GM19395 (cell line): Measurements from ENCODE around the gene IGSF11.
A peak's percentile ranks its signal among the peaks of the same experiment; 100 is the strongest.

Experiments
- ATAC-seq: cut with Tn5 transposase; IDR thresholded peaks from one replicate; pipeline ENCODE4 v1.9.1; 2021; ENCODE audit warnings: mild to moderate bottlenecking, moderate library complexity; ENCODE audit not compliant: unreplicated experiment

IGSF11 gene

DNA sequence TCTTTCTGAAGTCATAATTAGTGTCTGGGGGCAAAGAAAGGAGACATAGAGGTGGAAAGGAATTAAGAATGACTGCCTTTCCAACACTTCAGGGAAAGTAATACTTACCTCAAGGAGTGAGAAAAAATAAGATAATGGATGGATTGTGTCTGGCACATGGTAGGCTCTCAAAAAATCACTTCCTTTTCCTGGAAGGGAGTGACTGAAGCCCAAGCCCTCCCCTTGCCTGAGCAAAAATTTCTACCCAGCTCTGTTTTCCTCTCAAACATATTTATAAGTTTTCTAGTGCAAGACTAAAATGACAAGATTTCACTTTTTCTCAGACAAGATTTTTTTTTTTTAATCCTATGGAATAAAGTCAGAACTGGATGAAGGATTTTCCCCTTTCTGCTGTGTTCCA is 145.0 kb downstream of the IGSF11 start:
- ATAC-seq, result no peak

DNA sequence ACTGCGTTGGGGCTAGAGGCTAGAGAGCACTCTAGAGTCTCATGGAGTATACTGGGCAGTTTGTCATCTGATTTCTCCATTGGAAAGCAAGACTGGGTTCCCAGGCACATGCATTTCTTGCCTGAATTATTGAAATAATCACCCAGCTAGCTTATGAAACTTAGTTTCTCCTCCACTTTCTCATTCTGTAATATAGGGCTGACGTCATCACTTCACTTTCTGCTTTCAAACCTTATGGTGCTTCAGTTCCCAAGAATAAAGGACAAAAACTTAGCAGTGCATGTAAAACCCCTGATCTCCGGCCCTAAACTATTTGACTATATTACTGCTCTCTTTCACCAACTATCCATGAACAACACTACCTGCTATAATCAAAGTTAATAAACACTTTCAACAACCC is 147.9 kb downstream of the IGSF11 start:
- no peak for ATAC-seq

DNA sequence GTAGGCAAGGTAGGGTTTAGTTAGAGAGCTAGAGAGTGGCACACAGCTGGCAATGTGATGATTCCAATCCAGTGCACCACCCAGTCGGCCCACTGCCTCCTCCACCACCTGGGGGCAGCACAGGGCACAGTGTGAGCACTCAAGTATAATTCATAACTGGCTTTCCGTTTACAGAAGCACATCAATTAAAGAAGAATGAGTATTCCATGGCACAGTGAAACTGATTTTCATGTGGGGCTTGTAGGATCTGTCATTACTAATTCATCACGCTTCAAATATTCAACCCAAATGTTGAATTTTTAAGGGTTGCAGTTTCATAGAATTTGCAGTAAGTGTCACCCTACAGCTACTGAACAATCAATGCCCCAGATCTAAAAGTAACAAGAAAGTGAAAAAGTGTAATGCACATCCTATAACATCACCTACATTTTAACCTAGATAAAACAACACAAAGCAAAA is 149.9 kb downstream of the IGSF11 start:
- ATAC-seq, result peak; percentile 76

DNA sequence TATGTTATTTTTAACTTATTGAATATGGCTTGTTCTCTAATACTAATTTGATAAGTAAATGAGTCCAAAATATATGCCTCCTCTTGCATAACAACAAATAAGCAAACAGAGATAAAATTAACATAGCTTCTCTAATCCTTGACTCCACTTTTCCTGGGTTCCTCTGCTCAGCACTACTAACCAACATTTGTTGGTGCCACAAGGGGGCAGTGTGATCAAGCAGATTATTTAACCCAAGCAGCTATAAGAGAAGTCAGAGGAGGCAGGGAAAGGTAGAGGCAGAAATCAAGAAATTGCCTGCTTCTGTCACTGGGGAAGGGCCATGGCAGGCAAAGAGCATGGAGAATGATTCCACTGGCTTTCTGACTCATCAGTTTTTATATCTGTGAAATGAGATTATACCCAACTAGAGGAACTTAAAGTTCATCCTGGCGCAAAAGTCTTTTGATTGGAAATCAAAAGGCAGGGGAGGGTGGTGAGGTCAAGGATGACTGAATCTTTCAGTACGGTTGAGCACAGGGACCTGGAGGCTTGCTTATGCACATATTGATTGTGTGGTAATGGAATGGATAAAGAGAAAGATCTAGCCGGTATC is 152.2 kb downstream of the IGSF11 start:
- ATAC-seq, result peak; percentile 69

DNA sequence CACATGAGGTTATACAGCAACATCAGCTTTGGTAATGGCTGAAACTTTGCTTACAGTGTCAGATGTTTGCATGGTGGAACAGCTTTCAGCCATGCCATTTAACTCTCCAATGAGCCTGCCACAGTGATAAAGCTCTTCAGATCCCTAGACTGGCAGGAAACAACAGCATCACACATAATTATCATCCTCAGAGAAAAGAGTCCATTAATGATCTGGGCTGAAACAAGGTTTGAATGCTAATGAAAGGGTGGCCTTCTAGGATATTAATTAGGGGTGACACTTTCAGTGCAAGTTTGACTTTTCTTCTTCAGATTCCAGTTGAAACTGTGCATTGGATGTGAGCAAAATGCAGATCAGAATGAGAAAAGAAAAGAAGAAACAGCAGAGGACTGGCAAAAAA is 166.6 kb downstream of the IGSF11 start:
- no peak for ATAC-seq

DNA sequence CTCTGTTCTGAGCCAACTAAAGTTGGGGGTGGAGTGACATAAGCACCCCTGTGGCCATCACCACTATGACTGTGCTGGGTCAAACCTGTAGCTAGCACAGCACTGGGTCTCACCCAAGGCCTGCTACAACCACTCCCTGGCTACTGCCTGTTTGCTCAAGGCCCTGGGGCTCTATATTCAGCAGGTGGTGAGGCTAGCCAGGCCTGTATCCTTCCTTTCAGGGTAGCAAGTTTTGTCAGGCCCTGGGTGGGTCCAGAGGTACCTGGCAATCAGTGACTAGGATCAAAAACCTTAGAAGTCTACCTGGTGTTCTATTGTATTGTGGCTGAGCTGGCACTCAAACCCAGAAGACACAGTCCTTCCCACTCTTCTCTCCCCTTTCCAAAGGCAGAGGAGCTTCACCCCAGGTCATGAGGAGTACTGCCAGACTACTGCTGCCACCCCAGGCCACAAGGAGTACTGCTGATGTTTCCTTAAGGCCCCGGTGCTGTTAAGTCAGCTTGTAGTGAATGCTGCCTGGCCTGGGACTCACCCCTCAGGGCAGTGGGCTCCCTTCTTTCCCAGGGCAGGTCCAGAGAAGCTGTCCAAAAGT is 170.8 kb downstream of the IGSF11 start:
- ATAC-seq, result peak; percentile 60

DNA sequence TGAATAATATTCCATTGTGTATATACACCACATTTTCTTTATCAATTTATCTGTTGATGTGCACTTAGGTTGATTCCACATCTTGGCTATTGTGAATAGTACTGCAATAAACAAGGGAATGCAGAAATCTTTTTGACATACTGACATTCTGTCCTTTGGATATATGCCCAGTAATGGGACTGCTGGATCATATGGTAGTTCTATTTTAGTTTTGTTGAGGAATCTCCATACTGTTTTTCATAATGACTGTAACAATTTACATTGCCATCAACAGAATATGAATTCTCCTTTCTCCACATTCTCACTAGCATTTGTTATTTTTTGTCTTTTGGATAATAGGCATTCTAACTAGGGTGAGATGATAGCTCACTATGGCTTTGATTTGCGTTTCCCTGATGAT is 174.7 kb downstream of the IGSF11 start:
- ATAC-seq, result no peak

DNA sequence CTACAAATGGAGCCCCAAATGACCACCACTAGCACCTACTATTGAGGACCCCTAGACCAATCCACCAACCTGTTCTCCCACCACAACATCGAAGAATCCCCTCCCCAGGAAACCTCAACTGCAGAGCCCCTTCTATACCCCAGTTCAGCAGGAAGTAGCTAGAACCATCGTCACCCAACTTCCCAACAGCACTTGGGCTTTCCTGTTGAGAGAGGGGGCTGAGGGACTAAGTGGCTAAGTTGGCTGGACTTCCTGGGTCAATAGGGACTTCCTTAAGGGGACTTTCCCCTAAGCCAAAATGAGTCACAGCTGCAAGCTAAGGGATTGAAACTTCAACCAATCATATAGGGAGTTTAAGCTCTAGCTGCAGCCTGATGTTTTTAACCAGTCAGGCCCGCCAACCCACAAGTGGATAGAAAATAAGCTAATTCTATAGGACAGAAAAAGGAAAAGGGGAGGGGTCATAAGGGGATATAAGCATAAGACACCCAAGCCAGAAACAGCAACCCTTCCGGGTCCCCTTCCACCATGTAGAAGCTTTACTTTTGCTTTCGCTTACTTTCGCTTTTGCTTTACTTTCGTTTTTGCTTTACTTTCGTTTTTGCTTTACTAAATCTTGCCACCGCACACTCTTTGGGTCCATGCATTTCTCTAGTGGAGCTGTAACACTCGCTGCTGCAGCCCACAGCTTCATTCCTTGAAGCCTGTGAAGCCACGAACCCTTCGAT is 183.0 kb downstream of the IGSF11 start:
- peak; percentile 60 for ATAC-seq

DNA sequence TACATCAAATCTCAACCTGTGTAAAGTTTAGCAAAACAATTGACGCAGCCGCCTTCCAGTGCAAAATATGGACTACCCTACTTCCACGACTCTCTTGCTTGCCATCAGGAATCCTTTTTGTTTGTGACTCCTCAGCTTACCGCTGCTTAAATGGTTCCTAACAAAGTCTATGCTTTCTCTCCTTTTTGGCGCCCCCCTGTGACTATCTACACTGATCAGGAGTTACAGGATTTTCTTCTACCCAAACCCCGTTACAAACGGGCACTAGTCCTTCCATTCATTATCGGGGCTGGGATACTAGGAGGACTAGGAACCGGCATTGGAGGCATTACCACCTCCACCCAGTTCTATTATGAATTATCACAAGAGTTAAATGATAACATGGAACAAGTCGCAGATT is 184.0 kb downstream of the IGSF11 start:
- ATAC-seq, result no peak
